PC-9 (cell line): Measurements from ENCODE around the gene ATP11A. TPM values are rescaled to one million over a fixed set of nuclear protein-coding genes. Genes with fewer than 3 reads are reported as not detected.

Experiments
- BruUV-seq: library from RNA; stranded (reverse); fragments of 400-500 nt; replicated peaks from 2 replicates; lab custom pipeline; 2021; lab: Mats Ljungman, UMichigan
- CTCF ChIA-PET: fragments of 300-600 bp; sonication (Branson Sonifier 250); formaldehyde crosslinking; loops from one replicate; lab custom pipeline; 2022; ENCODE audit warnings: antibody characterized with exemption; lab: Charles Lee
- POLR2A ChIA-PET: fragments of 300-600 bp; sonication (Branson Sonifier 250); formaldehyde crosslinking; loops from one replicate; lab custom pipeline; 2022; ENCODE audit warnings: antibody characterized with exemption; ENCODE audit not compliant: unreplicated experiment; lab: Charles Lee
- DNase-seq, 2 experiments: peaks; one replicate each; pipeline versions ENCODE4 v3.0.0 to v3.0.0-alpha.2; 2015 to 2022; ENCODE audit warnings: mixed read lengths in 1 of 2
- H2AFZ ChIP-seq: fragments of 200-600 bp; sonication (generic); 2 replicates; pipeline ENCODE4 v1.8.1; 2017; ENCODE audit warnings: antibody characterized with exemption
- H3F3A ChIP-seq: fragments of 200-600 bp; sonication (generic); 2 replicates; pipeline ENCODE4 v1.8.1; 2017; ENCODE audit warnings: antibody characterized with exemption, mild to moderate bottlenecking, low read depth; ENCODE audit not compliant: insufficient read depth
- H3K27ac ChIP-seq: fragments of 200-600 bp; sonication (generic); 2 replicates; pipeline ENCODE4 v1.6.1; 2016; ENCODE audit warnings: mixed run types
- H3K27me3 ChIP-seq: fragments of 200-600 bp; sonication (generic); 2 replicates; pipeline ENCODE4 v1.6.1; 2016; ENCODE audit warnings: low read depth, mixed run types; ENCODE audit not compliant: insufficient read depth
- H3K36me3 ChIP-seq: fragments of 200-600 bp; sonication (generic); 2 replicates; pipeline ENCODE4 v1.6.1; 2016; ENCODE audit warnings: low read depth, mixed run types
- H3K4me1 ChIP-seq: fragments of 200-600 bp; sonication (generic); replicated peaks from 2 replicates; pipeline ENCODE4 v1.6.1; 2016; ENCODE audit warnings: mixed run types; ENCODE audit not compliant: insufficient read depth
- H3K4me2 ChIP-seq: fragments of 200-600 bp; sonication (generic); 2 replicates; pipeline ENCODE4 v1.6.1; 2017; ENCODE audit warnings: mixed run types
- H3K4me3 ChIP-seq: fragments of 200-600 bp; sonication (generic); 2 replicates; pipeline ENCODE4 v1.6.1; 2016; ENCODE audit warnings: mixed run types
- H3K79me2 ChIP-seq: fragments of 200-600 bp; sonication (generic); 2 replicates; pipeline ENCODE4 v1.6.1; 2017; ENCODE audit warnings: low read depth, mixed run types
- H3K9me2 ChIP-seq: fragments of 200-600 bp; sonication (generic); 2 replicates; pipeline ENCODE4 v1.8.1; 2017; ENCODE audit warnings: mild to moderate bottlenecking; ENCODE audit not compliant: insufficient read depth
- H3K9me3 ChIP-seq: fragments of 200-600 bp; sonication (generic); 2 replicates; pipeline ENCODE4 v1.8.1; 2016; ENCODE audit warnings: low read depth; ENCODE audit not compliant: insufficient read depth
- H4K20me1 ChIP-seq: fragments of 200-600 bp; sonication (generic); 2 replicates; pipeline ENCODE4 v1.8.1; 2017; ENCODE audit not compliant: insufficient read depth
- CTCF ChIP-seq: fragments of 200-600 bp; sonication (generic); conservative IDR thresholded peaks from 2 replicates; pipeline ENCODE4 v1.6.1; 2017; ENCODE audit warnings: mixed run types, antibody characterized with exemption, mild to moderate bottlenecking, moderate library complexity
- EZH2 ChIP-seq: fragments of 200-600 bp; sonication (generic); IDR thresholded peaks from 2 replicates; pipeline ENCODE4 v1.8.0; 2017; ENCODE audit warnings: antibody characterized with exemption, low read depth
- intact Hi-C: fragments of 100-400 bp; cut with micrococcal nuclease; formaldehyde crosslinking; loops from one replicate; pipeline ENCODE4 v1.10.0; 2022; ENCODE audit not compliant: unreplicated experiment
- total RNA-seq: library from RNA; stranded (reverse); gene quantifications from 2 replicates; pipeline ENCODE4 v1.2.3, GENCODE V29; 2021

The ATP11A gene
- total RNA-seq, 1 experiment from 2014 or later, result 92.2 TPM

DNA sequence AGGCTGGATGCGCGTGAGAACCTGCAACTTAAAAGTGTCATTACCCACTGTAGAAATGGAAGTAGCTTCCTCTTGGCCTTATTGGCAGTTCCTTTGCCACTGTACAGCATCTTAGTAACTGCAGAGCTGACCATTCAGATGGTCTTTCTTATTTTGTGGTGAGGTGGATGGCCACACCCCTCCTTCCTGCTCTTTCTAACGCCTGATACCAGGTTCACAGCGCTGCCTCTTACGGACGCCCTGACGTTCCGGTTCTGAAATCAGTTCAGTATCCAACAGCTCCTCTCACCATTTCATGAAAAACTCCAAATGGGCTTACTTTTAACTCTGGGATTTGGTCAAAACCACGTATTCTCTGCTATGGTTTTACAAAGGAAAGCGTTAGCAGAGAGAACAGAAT lies 134.6 kb downstream of the ATP11A start:
- ChIA-PET POLR2A (no interaction called here), CTCF (no interaction called here)
- Histone ChIP-seq H3K79me2 (no peaks in the 10 kb centered on the region), H3K9me2 (no peaks in the 10 kb centered on the region), H3F3A (peaks cover 8% of the 10 kb centered on the region; the same call in 1 of the 2 replicates), H3K36me3 (peaks cover 56% of the 10 kb centered on the region), H3K27me3 (no peaks in the 10 kb centered on the region), H3K9me3 (no peaks in the 10 kb centered on the region), H3K27ac (no peak overlapping the region), H4K20me1 (0 out of 2 replicates have a peak, but pooled peaks cover 5% of the 10 kb centered on the region), H2AFZ (no peak overlapping the region), H3K4me3 (no peak overlapping the region), H3K4me1 (no peaks in the 10 kb centered on the region), H3K4me2 (no peak overlapping the region)
- no peak for DNase-seq
- no peak for TF ChIP-seq EZH2
- no TSS peak for BruUV-seq
- intact Hi-C loops, result no loop called here

- no peaks in the 10 kb centered on the region for H3K27me3 ChIP-seq
- no peak overlapping the region for H3K27ac ChIP-seq
- no TSS peak for BruUV-seq
- H4K20me1 ChIP-seq, result 0 out of 2 replicates have a peak, but pooled peaks cover 6% of the 10 kb centered on the region
- no peaks in the 10 kb centered on the region for H3K79me2 ChIP-seq
- H3K4me3 ChIP-seq, result no peak overlapping the region
- no peak overlapping the region for H2AFZ ChIP-seq
- ChIA-PET CTCF (no interaction called here), POLR2A (no interaction called here)
- H3K36me3 ChIP-seq, result peaks cover 56% of the 10 kb centered on the region
- peaks cover 9% of the 10 kb centered on the region; the same call in 1 of the 2 replicates for H3F3A ChIP-seq
- H3K9me2 ChIP-seq, result no peaks in the 10 kb centered on the region
- no peaks in the 10 kb centered on the region for H3K9me3 ChIP-seq
- TF ChIP-seq CTCF, result no peak
- no peak for TF ChIP-seq EZH2
- no peak for DNase-seq
- H3K4me2 ChIP-seq, result no peak overlapping the region
- H3K4me1 ChIP-seq, result no peaks in the 10 kb centered on the region
- intact Hi-C loops, result no loop called here
Measured at GRCh38 chr13:112825071-112825470, 135.2 kb downstream of the ATP11A start.

DNA sequence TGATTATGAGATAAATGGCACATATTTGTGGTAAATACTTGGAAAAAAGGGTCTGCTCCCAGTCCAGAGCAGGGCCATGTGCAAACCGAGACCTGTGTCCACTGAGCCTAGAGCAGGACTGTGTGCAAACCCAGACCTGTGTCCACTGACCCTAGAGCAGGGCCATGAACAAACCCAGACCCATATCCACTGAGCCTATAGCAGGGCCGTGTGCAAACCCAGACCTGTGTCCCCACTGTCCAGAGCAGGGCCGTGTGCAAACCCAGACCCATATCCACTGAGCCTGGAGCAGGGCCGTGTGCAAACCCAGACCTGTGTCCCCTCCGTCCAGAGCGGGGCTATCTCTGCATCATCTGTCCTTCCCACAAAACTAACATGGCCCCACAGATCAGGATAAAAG lies 136.0 kb downstream of the ATP11A start:
- TF ChIP-seq CTCF (no peak), EZH2 (no peak)
- no peak overlapping the region for H3K27ac ChIP-seq
- H3K36me3 ChIP-seq, result peaks cover 55% of the 10 kb centered on the region
- no peak overlapping the region for H3K4me3 ChIP-seq
- POLR2A ChIA-PET, result no interaction called here
- no peaks in the 10 kb centered on the region for H3K27me3 ChIP-seq
- no peak for DNase-seq
- CTCF ChIA-PET, result no interaction called here
- peaks cover 9% of the 10 kb centered on the region; the same call in 1 of the 2 replicates for H3F3A ChIP-seq
- no peaks in the 10 kb centered on the region for H3K9me3 ChIP-seq
- intact Hi-C loops, result no loop called here
- H2AFZ ChIP-seq, result no peak overlapping the region
- H3K4me1 ChIP-seq, result no peaks in the 10 kb centered on the region
- H3K9me2 ChIP-seq, result no peaks in the 10 kb centered on the region
- no peak overlapping the region for H3K4me2 ChIP-seq
- no TSS peak for BruUV-seq
- H4K20me1 ChIP-seq, result 0 out of 2 replicates have a peak, but pooled peaks cover 6% of the 10 kb centered on the region
- no peaks in the 10 kb centered on the region for H3K79me2 ChIP-seq

- H3K27me3 ChIP-seq, result no peaks in the 10 kb centered on the region
- peaks cover 55% of the 10 kb centered on the region for H3K36me3 ChIP-seq
- peaks cover 9% of the 10 kb centered on the region; the same call in 1 of the 2 replicates for H3F3A ChIP-seq
- no peak overlapping the region for H3K4me2 ChIP-seq
- no peak overlapping the region for H3K4me3 ChIP-seq
- no peaks in the 10 kb centered on the region for H3K4me1 ChIP-seq
- H2AFZ ChIP-seq, result no peak overlapping the region
- no peaks in the 10 kb centered on the region for H3K79me2 ChIP-seq
- no peak for TF ChIP-seq CTCF
- TF ChIP-seq EZH2, result no peak
- DNase-seq, result no peak
- intact Hi-C loops, result no loop called here
- no peaks in the 10 kb centered on the region for H3K9me3 ChIP-seq
- no peaks in the 10 kb centered on the region for H3K9me2 ChIP-seq
- ChIA-PET CTCF (no interaction called here), POLR2A (no interaction called here)
- no TSS peak for BruUV-seq
- no peak overlapping the region for H3K27ac ChIP-seq
- 0 out of 2 replicates have a peak, but pooled peaks cover 6% of the 10 kb centered on the region for H4K20me1 ChIP-seq
Measured at GRCh38 chr13:112826565-112826964, 136.7 kb downstream of the ATP11A start.
